ENCODE results near the gene RBM43. TPM values are rescaled to one million over a fixed set of nuclear protein-coding genes. Genes with fewer than 3 reads are reported as not detected.

RBM43 gene
- total RNA-seq, 2 experiments from 2014 or later = 3.4 to 3.5 TPM

DNA sequence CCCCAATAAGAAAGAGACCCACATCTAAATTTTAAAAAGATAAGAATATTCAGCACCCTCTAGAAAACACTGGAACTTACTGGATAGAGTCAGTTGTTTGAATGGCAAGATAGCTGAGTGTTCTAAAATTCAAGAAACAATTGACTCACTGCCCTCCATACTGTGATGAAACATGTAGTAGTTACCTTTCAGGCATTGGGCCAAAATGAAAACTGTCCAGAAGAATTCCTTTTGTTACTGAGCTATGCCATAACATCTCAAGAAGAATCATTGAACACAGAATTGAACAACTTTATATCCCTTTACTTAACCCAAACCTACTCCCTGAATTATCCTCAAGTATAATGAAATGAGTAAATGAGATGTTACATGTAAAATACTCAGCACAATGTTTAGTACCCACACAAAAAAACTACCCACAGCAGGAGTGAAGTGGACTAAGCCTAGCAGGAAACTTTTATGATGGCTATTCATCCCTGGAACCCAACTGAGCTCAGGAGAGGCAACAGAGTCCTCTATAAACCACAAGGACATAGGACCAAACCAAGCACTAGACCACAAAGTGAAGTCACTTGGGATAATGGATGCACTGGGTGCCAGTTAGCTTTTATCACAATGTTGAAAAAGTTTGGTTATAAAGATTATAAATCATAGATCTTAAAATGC lies 32.7 kb downstream of the RBM43 start:
- no peaks in the 10 kb centered on the region for H3K9me3 Mint-ChIP-seq
- H3K27me3 Mint-ChIP-seq = peaks cover 13% of the 10 kb centered on the region
- no peak overlapping the region for H3K4me3 Mint-ChIP-seq
- DNase-seq (no peak), ATAC-seq (no peak)
- TF ChIP-seq, protein P1, sequence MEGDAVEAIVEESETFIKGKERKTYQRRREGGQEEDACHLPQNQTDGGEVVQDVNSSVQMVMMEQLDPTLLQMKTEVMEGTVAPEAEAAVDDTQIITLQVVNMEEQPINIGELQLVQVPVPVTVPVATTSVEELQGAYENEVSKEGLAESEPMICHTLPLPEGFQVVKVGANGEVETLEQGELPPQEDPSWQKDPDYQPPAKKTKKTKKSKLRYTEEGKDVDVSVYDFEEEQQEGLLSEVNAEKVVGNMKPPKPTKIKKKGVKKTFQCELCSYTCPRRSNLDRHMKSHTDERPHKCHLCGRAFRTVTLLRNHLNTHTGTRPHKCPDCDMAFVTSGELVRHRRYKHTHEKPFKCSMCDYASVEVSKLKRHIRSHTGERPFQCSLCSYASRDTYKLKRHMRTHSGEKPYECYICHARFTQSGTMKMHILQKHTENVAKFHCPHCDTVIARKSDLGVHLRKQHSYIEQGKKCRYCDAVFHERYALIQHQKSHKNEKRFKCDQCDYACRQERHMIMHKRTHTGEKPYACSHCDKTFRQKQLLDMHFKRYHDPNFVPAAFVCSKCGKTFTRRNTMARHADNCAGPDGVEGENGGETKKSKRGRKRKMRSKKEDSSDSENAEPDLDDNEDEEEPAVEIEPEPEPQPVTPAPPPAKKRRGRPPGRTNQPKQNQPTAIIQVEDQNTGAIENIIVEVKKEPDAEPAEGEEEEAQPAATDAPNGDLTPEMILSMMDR (IDR thresholded peaks at IDR 0.05) = no peak
- H3K36me3 Mint-ChIP-seq (ENCODE audit: low read depth) = no peaks in the 10 kb centered on the region
- intact Hi-C loops (cut with micrococcal nuclease) = no loop called here
- ChIA-PET CTCF (interaction anchor here (1.2 to 7.3 kb wide), 2 partner anchors 10 to 176 kb away, joined by 3 to 55 read pairs; no protein-coding TSS in a partner anchor), POLR2A (no interaction called here)
- no peak overlapping the region for H3K27ac Mint-ChIP-seq
- no peaks in the 10 kb centered on the region for H3K4me1 Mint-ChIP-seq (ENCODE audit: low read depth)

DNA sequence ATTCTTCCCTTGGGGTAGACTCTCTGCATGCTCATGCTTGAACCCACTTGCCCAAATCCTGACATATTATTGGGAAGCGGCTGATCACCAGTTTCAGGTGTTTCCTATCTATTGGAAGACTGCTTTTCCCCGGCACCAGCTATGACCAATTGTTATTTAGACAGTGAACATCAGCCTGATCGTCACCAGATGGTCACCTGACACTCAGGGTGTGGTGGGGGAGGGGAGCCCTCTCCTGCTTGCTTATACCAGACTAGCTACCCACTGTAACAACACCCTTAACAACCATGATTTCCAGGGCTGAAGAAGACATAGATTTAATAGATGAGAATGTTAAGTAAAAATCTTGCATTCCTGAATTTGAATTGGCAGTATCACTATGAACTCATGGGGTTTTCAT lies 44.3 kb downstream of the RBM43 start:
- Mint-ChIP-seq H3K27me3 (peaks cover 2% of the 10 kb centered on the region), H3K27ac (no peak overlapping the region), H3K4me1 (ENCODE audit: low read depth) (no peaks in the 10 kb centered on the region), H3K4me3 (no peak overlapping the region), H3K36me3 (ENCODE audit: low read depth) (no peaks in the 10 kb centered on the region), H3K9me3 (no peaks in the 10 kb centered on the region)
- intact Hi-C loops (cut with micrococcal nuclease) = no loop called here
- no peak for ATAC-seq
- DNase-seq = no peak
- POLR2A ChIA-PET = no interaction called here
- CTCF ChIA-PET = no interaction called here
- TF ChIP-seq, protein P1 (IDR thresholded peaks at IDR 0.05) = no peak

DNA sequence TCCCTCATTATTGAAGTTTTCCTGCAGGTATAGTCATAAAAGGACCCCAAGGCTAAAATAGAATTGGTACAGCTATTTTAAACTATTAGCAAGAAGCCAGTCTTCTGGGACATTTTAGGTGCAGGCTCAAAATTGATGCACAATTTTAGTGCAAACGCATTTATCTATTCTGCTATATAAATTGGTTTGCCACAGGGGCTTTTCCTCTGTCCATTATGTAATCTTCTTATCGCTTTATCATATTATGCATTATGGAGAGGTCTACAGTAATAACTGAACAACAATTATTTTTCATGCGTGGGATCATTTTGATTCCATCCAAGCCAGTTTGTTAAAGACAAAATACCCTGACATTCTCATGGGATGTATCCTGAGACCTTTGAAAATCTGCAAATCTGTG lies 54.6 kb downstream of the RBM43 start:
- POLR2A ChIA-PET = no interaction called here

DNA sequence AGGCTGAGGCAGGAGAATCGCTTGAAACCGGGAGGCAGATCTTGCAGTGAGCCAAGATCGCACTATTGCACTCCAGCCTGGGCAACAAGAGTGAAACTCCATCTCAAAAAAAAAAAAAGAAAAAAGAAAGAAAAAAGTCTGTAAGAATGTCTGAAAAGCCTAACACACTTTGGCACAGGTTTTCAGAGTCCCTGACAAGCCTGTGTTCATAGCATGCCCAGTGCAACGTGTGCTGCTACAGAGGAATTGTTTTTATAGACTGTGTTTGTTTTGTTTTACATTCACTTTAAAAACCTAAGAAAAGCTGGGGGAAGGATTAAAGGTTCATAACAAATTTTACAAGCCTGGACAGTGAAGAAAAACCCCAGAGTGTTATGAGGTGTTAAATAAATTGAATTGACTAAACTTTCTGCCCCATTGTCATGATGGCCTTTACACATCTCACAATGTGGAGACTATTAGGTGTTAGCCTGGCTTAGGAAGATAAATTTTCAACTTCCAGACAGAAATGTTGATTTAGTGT lies 55.2 kb downstream of the RBM43 start:
- intact Hi-C loops (cut with micrococcal nuclease) = no loop called here
- no peaks in the 10 kb centered on the region for H3K4me1 Mint-ChIP-seq (ENCODE audit: low read depth)
- ChIA-PET CTCF (no interaction called here), POLR2A (no interaction called here)
- no peak overlapping the region for H3K27ac Mint-ChIP-seq
- TF ChIP-seq, protein P1 (IDR thresholded peaks at IDR 0.05) = no peak
- peaks cover 4% of the 10 kb centered on the region for H3K27me3 Mint-ChIP-seq
- ATAC-seq (no peak), DNase-seq (no peak)
- H3K36me3 Mint-ChIP-seq (ENCODE audit: low read depth) = no peaks in the 10 kb centered on the region
- H3K4me3 Mint-ChIP-seq = no peak overlapping the region
- H3K9me3 Mint-ChIP-seq = no peaks in the 10 kb centered on the region

More for the DNA sequence above, 54.6 kb downstream of the RBM43 start:
- Mint-ChIP-seq H3K36me3 (ENCODE audit: low read depth) (no peaks in the 10 kb centered on the region), H3K4me1 (ENCODE audit: low read depth) (no peaks in the 10 kb centered on the region), H3K27me3 (no peaks in the 10 kb centered on the region), H3K27ac (no peak overlapping the region), H3K4me3 (no peak overlapping the region), H3K9me3 (no peaks in the 10 kb centered on the region)
- CTCF ChIA-PET = no interaction called here
- ATAC-seq = no peak
- TF ChIP-seq, protein P1 (IDR thresholded peaks at IDR 0.05) = no peak
- no peak for DNase-seq
- intact Hi-C loops (cut with micrococcal nuclease) = no loop called here

DNA sequence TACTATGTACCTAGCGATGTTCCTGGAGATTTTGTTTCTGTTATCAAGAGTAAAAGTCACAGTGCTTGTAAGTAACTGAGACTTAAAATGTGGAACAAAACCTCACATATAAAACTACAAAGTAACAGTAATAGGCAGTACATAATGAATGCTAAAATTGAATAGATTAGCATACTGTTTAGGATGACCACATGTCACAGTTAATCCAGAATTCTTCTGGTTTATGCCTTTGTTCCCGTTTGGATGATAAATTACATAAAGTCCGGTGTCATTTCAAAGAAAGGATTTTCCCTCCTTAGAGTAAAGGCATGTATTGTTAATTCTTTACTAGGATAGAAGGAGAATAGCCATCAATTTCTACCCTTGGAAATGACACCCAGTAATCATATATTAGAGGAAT lies 56.1 kb downstream of the RBM43 start:
- CTCF ChIA-PET = no interaction called here
- Mint-ChIP-seq H3K36me3 (ENCODE audit: low read depth) (no peaks in the 10 kb centered on the region), H3K27ac (no peak overlapping the region), H3K27me3 (peaks cover 4% of the 10 kb centered on the region), H3K4me1 (ENCODE audit: low read depth) (no peaks in the 10 kb centered on the region), H3K4me3 (no peak overlapping the region), H3K9me3 (no peaks in the 10 kb centered on the region)
- intact Hi-C loops (cut with micrococcal nuclease) = no loop called here
- no peak for DNase-seq
- ATAC-seq = no peak
- POLR2A ChIA-PET = no interaction called here
- TF ChIP-seq, protein P1 (IDR thresholded peaks at IDR 0.05) = no peak
